Fibroblast of mammary gland (primary cell): ENCODE results near the gene SCLT1.

Source experiments
- DNase-seq: peaks from one replicate; pipeline ENCODE4 v3.0.0-alpha.2; 2010; ENCODE audit warnings: low read depth
- H3K4me3 ChIP-seq: 2 replicates; pipeline ENCODE4 v1.5.1; 2011; ENCODE audit warnings: low read depth, mild to moderate bottlenecking, low read length, moderate library complexity; ENCODE audit not compliant: control insufficient read depth
- CTCF ChIP-seq: conservative IDR thresholded peaks from 2 replicates; pipeline ENCODE4 v1.5.1; 2011; ENCODE audit warnings: low read depth, low read length, inconsistent platforms; ENCODE audit not compliant: control insufficient read depth, insufficient read depth

SCLT1 gene

GRCh38 chr4:129046055-129046959, 47.0 kb downstream of the SCLT1 start:
- no peak overlapping the region for H3K4me3 ChIP-seq
- DNase-seq: no peak
- no peak for TF ChIP-seq CTCF

- no peak overlapping the region for H3K4me3 ChIP-seq
- peak; percentile 37 for DNase-seq
- TF ChIP-seq CTCF: peak; percentile 23
Measured at GRCh38 chr4:129043523-129043922, 49.8 kb downstream of the SCLT1 start.

GRCh38 chr4:129040471-129040870, 52.9 kb downstream of the SCLT1 start:
- H3K4me3 ChIP-seq: no peak overlapping the region
- DNase-seq: no peak
- TF ChIP-seq CTCF: no peak

GRCh38 chr4:129037093-129037492, 56.2 kb downstream of the SCLT1 start:
- no peak overlapping the region for H3K4me3 ChIP-seq
- no peak for DNase-seq
- no peak for TF ChIP-seq CTCF

GRCh38 chr4:129014566-129015509, 78.5 kb downstream of the SCLT1 start:
- TF ChIP-seq CTCF: no peak
- no peak overlapping the region for H3K4me3 ChIP-seq
- no peak for DNase-seq

- H3K4me3 ChIP-seq: no peak overlapping the region
- TF ChIP-seq CTCF: no peak
- no peak for DNase-seq
Measured at GRCh38 chr4:129008096-129008495, 85.2 kb downstream of the SCLT1 start.
